ENCODE results near the gene RIPPLY3. TPM values are rescaled to one million over a fixed set of nuclear protein-coding genes. Genes with fewer than 3 reads are reported as not detected.

Gene RIPPLY3, protein sequence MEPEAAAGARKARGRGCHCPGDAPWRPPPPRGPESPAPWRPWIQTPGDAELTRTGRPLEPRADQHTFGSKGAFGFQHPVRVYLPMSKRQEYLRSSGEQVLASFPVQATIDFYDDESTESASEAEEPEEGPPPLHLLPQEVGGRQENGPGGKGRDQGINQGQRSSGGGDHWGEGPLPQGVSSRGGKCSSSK
- under 1 TPM; 0.17 to 0.48 TPM for total RNA-seq

DNA sequence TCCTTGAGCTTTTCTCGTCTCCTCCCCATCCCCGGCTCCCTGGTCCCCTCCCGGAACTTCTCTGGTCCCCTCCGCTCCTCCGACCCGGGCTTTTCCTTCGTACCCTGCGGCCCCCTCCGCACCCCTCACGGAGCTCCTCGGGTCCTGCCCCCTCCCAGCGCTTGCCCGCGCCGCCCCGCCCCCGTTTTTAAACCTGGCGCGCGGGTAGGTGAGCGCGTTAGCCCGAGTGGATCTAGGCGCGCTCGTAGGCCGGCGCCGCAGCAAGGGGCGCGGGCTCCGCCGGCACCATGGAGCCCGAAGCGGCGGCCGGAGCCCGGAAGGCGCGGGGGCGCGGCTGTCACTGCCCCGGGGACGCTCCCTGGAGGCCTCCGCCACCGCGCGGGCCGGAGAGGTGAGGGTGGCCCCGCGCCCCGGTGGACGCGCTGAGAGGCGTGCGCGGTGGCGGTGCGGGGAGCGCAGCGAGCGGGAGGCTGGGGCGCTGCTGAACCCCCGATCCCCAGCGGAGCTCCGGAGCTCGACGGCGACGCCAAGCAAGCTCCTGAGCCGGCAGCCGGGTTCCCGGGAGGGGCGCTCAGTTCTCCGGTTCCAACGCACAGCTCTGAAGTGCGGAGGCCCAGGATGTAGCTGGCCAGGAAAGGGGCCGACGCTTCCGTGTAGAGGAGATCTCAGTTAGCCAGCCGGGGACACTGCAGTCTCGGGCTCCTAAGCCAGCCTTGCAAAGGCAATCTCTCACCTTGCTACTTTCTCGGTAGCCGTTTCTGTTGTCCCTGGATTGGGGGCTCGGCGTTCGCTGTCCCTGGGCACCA, at the start of gene RIPPLY3:
Gene RIPPLY3, plus strand, starts transcription at position 217 of the 806 bp plus-strand sequence. Its CDS starts 71 bp downstream, at position 288.
- Mint-ChIP-seq H3K4me3 (peak within 1 kb of the TSS; percentile 50), H3K9me3 (no peaks in the 10 kb centered on the region), H3K36me3 (ENCODE audit: low read depth) (no peaks in the 10 kb centered on the region), H3K27ac (no peak within 1 kb of the TSS), H3K4me1 (no peaks in the 10 kb centered on the region), H3K27me3 (peaks cover 7% of the 10 kb centered on the region)
- ATAC-seq (replicated peaks) = peak; percentile 46

- no peak for ATAC-seq (replicated peaks)
- no peaks in the 10 kb centered on the region for H3K4me1 Mint-ChIP-seq
- H3K9me3 Mint-ChIP-seq = no peaks in the 10 kb centered on the region
- H3K27me3 Mint-ChIP-seq = no peaks in the 10 kb centered on the region
- no peak overlapping the region for H3K27ac Mint-ChIP-seq
- H3K36me3 Mint-ChIP-seq (ENCODE audit: low read depth) = peaks cover 35% of the 10 kb centered on the region
- H3K4me3 Mint-ChIP-seq = no peak overlapping the region
Observed at GRCh38 chr21:36959020-36959835, 47.3 kb upstream of the RIPPLY3 start.

DNA sequence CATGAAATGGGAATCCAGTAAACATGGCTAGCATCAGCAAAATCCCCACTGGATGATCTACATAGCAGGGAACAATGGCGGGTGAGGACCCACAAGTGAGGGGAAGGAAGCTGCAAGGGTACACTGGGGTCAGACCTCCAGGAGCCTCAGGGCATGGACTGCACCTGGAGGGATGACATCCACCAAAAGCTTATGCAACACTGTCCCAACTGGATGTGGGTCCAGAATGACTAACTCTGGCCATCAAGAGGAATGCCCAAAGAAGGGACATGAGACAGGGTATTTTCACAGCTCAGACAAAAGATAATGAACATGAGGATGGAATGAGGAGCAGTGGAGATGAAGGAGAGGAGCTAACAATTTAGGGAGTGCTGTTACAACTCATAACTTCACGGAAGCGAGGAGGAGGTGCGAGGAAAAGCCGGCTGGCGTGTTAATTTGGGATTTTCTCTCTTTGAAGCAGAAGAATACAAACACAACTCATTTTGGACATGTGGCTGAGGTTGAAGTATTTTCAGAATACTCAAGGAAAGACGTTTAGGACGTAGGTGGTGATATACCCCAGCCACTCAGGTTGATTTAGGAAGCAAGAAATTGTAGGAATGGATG, 45.7 kb upstream of the RIPPLY3 start:
- Mint-ChIP-seq H3K27ac (peak overlapping the region; percentile 6), H3K4me1 (peaks cover 11% of the 10 kb centered on the region), H3K27me3 (no peaks in the 10 kb centered on the region), H3K36me3 (ENCODE audit: low read depth) (peaks cover 43% of the 10 kb centered on the region), H3K4me3 (no peak overlapping the region), H3K9me3 (no peaks in the 10 kb centered on the region)
- ATAC-seq (replicated peaks) = no peak

GRCh38 chr21:36962098-36962780, 44.3 kb upstream of the RIPPLY3 start:
- H3K4me1 Mint-ChIP-seq = peaks cover 11% of the 10 kb centered on the region
- no peaks in the 10 kb centered on the region for H3K27me3 Mint-ChIP-seq
- H3K36me3 Mint-ChIP-seq (ENCODE audit: low read depth) = peaks cover 33% of the 10 kb centered on the region
- H3K27ac Mint-ChIP-seq = no peak overlapping the region
- no peak for ATAC-seq (replicated peaks)
- H3K4me3 Mint-ChIP-seq = no peak overlapping the region
- H3K9me3 Mint-ChIP-seq = no peaks in the 10 kb centered on the region

GRCh38 chr21:36964398-36964797, 42.1 kb upstream of the RIPPLY3 start:
- Mint-ChIP-seq H3K27me3 (no peaks in the 10 kb centered on the region), H3K4me3 (peak overlapping the region; percentile 94), H3K27ac (no peak overlapping the region), H3K9me3 (no peaks in the 10 kb centered on the region), H3K4me1 (peaks cover 11% of the 10 kb centered on the region), H3K36me3 (ENCODE audit: low read depth) (peaks cover 28% of the 10 kb centered on the region)
- ATAC-seq (replicated peaks) = no peak

DNA sequence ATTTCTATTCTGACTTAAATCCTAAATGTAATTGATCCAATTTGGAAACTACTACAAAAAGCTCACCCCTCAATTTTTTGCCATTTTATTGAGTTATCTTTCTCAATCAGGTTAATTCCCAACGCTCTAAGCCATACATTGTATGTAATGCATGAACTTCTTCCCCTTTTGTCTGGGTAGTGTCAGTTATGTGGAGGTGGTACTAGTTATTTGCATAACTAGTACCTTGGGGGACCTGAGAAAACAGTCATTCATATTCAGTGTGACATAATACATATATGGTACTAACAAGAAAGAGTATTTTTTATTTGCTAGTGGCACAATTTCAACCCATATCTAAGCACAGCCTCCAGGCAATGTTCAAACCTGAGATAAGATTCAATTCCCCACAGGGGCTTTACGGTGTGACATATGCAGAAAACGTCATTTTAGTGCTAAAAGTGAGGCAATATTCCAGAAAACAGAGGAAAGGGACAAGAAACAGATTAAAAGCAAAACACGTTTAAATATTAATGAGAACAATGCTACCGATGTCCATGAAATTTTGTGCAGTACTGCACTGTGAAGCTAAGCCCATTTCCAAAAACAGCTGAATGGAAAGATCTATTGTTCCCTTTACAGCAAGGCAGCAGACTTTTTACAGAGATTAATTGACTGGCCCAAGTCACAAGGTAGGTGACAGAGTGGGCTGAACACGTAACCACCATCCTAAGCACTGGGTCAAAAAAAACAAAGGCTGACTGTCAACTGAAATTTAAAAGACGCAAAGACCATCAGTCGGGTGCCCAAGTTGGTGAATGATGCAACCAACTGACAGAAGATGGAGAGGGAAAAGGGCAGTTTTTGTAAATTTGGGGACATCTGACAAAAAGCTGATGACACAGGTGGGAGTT, 41.4 kb upstream of the RIPPLY3 start:
- H3K27me3 Mint-ChIP-seq = no peaks in the 10 kb centered on the region
- peak overlapping the region; percentile 96 for H3K27ac Mint-ChIP-seq
- H3K4me1 Mint-ChIP-seq = peaks cover 11% of the 10 kb centered on the region
- ATAC-seq (replicated peaks) = no peak
- no peaks in the 10 kb centered on the region for H3K9me3 Mint-ChIP-seq
- H3K4me3 Mint-ChIP-seq = peak overlapping the region; percentile 94
- H3K36me3 Mint-ChIP-seq (ENCODE audit: low read depth) = peaks cover 28% of the 10 kb centered on the region

GRCh38 chr21:36965720-36966065, 40.8 kb upstream of the RIPPLY3 start:
- peaks cover 11% of the 10 kb centered on the region for H3K4me1 Mint-ChIP-seq
- peak overlapping the region; percentile 96 for H3K27ac Mint-ChIP-seq
- no peaks in the 10 kb centered on the region for H3K27me3 Mint-ChIP-seq
- H3K36me3 Mint-ChIP-seq (ENCODE audit: low read depth) = peaks cover 24% of the 10 kb centered on the region
- H3K4me3 Mint-ChIP-seq = peak overlapping the region; percentile 94
- ATAC-seq (replicated peaks) = peak; percentile 22
- H3K9me3 Mint-ChIP-seq = no peaks in the 10 kb centered on the region

DNA sequence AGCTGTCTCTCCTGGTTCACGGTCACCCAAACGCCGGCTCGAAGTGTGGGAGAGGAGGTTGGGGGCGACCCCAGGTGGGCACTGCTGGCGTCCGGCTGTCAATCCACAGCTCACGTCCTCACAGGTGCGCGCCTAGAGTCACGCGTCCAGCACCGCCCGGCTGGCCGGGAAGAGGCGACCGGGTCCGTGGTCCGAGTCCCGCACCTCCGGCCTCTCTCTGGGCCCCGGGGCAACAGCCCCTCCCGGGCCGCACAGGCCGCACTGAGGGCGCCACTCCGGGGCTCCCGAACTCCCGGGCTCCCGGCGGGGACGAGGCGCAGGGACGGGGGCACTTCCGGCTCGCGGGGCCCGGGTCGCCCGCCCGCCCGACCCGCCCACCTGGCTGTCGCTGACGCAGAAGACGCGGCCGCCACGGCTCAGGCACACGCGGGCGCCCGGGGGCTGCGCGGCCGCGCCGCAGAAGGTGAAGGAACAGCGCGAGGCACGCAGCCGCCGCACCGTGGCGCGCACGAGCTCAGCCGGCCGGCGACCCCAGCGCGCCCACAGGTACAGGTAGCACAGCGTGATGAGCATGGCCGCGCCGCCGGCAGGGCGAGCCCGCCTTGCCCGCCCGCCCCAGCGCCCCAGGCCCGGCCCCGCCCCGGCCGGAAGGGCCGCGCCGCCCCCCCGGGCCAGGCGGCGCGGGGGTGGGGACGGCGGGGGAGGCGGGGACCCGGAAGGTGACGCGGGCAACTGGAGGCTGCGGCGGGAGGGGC, 40.3 kb upstream of the RIPPLY3 start, which contains the start of gene HLCS:
Gene HLCS, minus strand, starts transcription at position 604 of the 755 bp plus-strand sequence. Its CDS starts 31 bp downstream, at position 573.
- Mint-ChIP-seq H3K27ac (peak within 1 kb of the TSS; percentile 96), H3K4me3 (peak within 1 kb of the TSS; percentile 94), H3K9me3 (no peaks in the 10 kb centered on the region), H3K4me1 (peaks cover 11% of the 10 kb centered on the region), H3K27me3 (no peaks in the 10 kb centered on the region), H3K36me3 (ENCODE audit: low read depth) (peaks cover 19% of the 10 kb centered on the region)
- ATAC-seq (replicated peaks) = peak; percentile 88

- Mint-ChIP-seq H3K36me3 (ENCODE audit: low read depth) (peaks cover 10% of the 10 kb centered on the region), H3K4me3 (peak overlapping the region; percentile 75), H3K27ac (peak overlapping the region; percentile 80), H3K27me3 (no peaks in the 10 kb centered on the region), H3K4me1 (peaks cover 11% of the 10 kb centered on the region), H3K9me3 (no peaks in the 10 kb centered on the region)
- no peak for ATAC-seq (replicated peaks)
Observed at GRCh38 chr21:36966821-36967768, 39.4 kb upstream of the RIPPLY3 start.

DNA sequence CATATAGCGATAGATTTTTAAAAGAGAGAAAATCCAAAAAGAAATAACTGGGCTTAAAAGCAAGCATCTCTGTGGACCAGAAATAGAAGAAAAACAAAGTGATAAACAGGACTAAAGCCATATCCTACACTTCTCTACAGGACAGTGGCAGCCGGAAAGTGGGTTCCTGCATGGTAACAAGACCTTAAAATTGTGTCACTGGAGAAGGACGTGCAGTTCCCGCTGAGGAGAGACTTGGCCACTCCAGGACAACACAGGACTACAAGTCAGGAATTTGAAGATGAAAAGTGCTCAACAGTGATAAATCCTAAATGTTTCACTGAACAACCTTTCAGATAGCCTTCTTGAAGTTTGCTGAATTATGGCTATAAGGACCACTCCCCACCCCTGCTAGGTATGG, 38.1 kb upstream of the RIPPLY3 start:
- Mint-ChIP-seq H3K4me1 (peaks cover 11% of the 10 kb centered on the region), H3K36me3 (ENCODE audit: low read depth) (peaks cover 9% of the 10 kb centered on the region), H3K9me3 (no peaks in the 10 kb centered on the region), H3K27ac (no peak overlapping the region), H3K27me3 (no peaks in the 10 kb centered on the region), H3K4me3 (no peak overlapping the region)
- ATAC-seq (replicated peaks) = no peak

- no peak for ATAC-seq (replicated peaks)
- Mint-ChIP-seq H3K27ac (no peak overlapping the region), H3K4me3 (no peak overlapping the region), H3K4me1 (peaks cover 11% of the 10 kb centered on the region), H3K9me3 (no peaks in the 10 kb centered on the region), H3K36me3 (ENCODE audit: low read depth) (peaks cover 9% of the 10 kb centered on the region), H3K27me3 (no peaks in the 10 kb centered on the region)
Observed at GRCh38 chr21:36968976-36969375, 37.5 kb upstream of the RIPPLY3 start.
